Fibroblast of peridontal ligament (primary cell): Measurements from ENCODE around the gene CIB4.
"Not testable (repeated sequence)": the region's sequence is repeated elsewhere in the genome, so short reads cannot be mapped to it uniquely, and the experiment has no call there.

ENCODE experiments used
- DNase-seq: peaks from one replicate; pipeline ENCODE4 v3.0.0-alpha.2; 2010; ENCODE audit errors: extremely low read depth

CIB4 gene

DNA sequence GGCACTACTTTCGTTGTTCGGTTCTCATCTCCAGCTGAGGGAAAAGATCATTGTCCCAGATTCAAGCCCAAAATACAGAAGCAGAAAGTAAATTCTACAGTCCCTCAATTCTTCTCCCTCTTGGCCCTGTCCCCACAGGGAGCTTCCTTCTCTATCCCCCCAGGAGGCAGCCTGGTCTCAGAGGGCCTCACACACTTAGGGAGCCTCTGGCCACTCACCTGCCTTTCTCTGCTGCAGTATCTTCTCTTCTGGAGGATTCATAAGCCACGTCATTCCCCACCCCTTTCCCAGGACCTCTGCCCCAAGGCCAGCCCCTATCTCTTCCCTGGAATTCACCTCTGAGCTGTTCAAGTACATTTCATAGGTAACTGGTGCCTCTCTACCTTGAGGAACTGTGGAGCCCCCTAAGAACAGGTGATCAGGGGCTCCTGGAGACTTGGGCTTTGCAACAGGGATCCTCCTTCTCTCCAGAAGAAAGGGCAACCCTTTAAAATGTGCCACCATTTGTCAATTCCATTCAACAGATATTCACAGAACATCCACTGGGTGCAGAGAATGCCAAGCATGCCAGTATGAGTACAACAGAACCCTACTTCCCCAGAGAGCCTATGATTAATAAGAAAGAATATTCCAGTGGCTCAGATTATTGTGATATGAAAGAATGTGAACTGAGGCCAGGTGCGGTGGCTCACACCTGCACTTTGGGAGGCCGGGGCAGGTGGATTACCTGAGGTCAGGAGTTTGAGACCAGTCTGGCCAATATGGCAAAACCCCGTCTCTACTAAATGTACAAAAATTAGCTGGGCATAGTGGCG, 72.9 kb downstream of the CIB4 start:
- no peak for DNase-seq

DNA sequence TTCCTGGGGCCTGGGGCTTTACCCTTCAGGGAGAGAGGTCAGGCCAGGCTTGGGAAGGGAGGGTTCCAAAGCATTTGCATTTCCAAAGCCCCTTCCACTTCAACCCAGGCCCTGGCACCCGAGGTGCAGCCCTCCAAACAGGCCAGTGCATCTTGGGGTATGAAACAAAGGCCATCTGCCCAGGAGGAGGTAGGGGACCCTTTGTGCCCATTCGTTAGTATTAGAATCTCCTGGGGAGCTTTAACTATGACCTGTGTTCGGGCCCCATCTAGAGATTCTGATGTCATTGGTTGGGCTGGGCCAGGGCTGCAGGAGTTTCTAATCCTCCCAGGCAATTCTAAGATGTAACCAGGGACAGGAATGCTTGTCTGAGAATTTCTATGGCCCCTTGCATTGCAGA, 73.6 kb downstream of the CIB4 start:
- no peak for DNase-seq

DNA sequence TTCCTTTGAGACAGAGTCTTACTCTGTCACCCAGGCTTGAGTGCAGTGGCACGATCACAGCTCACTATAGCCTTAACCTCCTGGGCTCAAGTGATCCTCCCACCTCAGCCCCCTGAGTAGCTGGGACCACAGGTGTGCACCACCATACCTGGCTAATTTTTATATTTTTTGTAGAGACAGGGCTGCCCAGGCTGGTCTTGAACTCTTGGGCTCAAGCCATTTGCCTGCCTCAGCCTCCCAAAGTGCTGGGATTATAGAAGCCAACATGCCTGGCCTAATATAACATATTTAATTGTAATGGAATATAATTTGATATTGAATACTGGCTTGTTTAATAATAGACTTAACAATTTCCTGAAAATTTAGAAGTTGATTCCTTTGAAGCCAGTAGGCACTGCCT, 74.4 kb downstream of the CIB4 start:
- DNase-seq: not testable (repeated sequence)

DNA sequence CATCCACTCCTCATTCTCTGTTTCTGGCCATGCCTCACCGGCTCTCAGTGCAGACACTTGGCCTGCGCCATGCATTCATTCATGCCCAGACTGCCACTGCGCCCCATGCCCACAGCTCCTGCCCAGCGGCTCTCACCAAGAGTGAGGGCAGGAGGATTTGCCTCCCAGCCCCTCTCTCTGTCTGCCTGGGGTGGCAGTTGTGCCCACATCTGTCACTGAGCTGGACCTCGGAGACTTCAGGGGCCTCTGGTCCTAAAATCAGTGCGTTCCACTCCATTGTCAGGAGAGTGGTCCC, 75.1 kb downstream of the CIB4 start:
- DNase-seq: no peak

DNA sequence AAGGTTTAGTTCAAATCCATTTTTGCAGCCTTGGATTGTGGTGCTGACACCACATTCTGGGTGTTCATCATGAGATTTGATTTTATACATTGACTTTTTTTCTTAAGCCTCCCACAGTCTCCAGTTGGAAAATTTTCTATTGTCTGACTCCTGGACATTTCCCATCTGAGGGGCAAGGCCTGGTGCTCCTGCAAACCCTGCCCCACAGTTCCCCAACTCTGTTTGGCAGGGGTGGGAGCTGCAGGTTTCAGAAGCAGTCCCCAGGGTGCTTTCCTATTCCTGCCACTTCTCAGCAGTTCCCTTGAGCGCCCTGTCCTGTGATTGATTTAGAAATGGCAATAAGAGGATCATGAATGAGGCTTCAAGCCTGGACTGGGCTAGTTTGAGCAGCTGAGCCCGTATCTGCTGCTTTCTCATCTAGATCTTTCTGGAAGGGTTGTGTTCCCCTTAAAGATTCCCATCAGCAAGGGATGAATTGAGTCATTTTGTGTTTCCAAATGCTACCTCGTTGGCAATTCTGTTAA, 77.0 kb downstream of the CIB4 start:
- DNase-seq: no peak

DNA sequence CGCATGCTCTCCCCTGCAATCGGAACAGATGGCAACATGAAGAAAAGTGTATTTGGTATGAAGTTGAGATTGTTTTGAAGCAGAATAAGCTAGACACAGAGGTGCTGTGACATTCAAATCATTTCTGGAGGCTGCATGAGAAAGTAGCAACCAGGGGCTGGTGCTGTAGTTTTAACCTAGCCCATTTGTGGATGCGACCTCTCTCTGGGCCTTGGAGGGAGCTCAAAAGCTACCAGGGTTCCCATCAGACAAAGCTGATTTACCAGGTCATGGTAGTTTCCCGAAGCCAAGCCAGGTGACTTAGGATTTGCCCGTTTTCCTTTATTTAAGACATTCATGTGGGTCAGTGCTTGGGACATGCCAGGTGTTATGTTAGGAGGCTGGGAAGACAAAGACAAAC, 77.5 kb downstream of the CIB4 start:
- DNase-seq: no peak

DNA sequence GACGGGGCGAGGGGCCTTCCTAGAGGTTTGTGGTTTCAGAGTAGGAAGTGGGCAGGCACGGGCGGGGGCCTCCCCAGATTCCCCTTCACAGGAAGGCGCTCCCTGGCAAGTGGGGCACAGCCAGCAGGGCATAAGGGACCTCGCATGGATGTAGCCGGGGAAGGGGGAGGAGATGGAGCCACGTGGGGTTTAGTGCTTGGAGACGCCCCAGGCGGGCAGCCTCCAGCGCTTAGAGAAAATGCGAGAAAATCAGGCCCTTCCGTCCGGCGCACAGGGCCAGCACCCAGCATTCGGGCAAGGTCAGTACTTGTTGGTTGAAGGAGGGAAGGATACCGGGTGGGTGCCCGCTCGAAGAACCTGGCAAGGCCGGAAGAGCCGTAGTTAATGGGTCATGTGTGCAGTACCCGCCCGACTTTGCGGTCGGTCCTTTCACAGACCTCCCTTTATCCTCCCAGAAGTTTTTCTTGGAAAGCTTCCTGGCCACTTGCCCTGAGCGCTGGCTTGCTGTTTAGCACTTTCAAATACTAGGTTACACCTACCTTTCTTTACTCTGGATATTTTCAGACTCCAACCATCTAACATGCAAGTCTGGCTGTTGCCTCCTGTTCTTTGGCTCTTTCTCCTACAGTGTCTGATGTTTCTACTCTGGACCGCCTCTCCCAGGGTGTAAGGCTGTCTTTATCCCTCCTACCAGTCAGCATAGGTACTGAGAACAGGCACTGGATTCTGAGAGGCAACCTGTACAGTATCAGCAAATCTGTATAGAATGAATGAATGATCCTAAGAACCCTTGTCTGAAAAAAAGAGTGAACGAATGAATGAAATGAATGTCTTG, 78.1 kb downstream of the CIB4 start:
- peak; percentile 10 for DNase-seq

DNA sequence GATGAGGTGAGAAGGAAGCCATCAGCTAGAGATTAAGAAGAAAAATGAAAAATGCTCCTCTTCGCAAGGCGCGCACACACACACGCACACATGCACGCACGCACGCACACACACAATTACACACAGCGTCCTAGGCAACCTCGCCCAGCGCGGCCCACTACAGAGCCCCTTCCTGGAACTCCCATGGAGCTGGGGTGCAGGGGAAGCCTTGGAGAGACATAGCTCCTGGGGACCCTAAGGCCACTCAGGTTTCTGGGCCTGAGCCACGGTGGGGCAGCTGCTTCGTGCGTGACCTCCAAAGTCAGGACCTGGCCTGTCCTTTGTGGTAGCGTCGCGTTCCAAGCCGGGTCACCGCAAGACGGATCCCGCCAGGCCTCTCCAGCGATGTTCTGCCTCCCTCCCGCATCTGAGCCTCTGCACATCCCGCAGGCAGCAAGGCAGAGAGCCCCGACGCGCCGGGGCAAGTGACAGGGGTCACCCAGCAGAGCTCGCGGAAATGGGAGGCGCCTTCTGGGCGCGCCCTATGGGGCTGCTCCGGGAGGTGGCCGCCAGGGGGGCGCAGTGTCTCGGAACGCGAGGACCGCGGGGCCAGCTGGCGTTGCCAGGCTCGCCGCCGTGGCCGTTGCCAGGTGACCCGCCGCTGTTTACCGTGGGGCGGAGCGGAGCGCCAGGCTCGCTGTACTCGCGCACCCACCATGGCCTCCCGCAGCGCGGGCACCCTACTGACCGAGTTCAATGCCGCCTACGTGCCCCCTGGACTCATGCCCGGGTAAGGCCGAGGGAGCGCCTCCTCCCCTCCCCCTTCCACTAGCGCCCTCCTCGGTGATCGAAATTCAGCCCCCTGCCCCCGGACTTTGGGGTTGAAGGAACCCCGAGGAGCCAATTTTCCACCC, 79.0 kb downstream of the CIB4 start:
- DNase-seq: no peak

DNA sequence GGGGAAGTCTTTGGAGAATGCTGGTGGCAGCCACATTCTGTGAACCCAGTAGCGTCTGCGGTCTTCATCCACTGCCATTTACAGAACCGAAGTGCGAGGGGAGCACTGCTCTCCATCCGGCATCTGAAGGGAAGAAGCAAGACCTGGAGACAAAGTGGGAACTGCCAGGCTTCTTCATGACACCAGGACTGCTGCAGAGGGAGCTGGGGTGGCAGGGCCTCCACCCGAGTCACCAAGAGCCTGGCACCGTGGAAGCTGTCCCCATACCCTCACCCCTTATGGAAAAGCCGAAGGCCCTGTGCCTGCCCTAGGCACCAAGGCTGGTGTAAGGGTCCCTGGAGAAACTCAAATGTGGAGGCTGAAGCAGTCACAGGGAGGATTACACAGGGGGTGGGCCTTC, 79.8 kb downstream of the CIB4 start:
- no peak for DNase-seq

DNA sequence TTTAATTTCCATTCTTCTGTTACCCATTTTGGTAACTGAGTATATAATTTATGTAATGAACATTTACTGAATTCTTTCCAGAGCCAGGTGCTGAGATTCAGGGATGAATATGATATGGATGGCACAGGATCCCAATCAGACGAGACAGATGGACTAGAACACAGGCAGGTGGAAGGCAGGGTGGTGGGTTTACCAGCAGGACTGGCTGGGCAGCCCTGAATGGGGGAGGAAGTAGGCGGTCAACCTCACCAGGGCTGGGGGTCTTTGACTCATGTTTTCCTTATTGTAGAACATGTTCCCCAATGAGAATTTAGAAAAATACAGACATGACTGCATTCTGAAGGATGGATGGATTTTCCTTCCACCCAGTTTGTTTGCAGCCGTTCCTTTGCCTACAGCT, 80.3 kb downstream of the CIB4 start:
- DNase-seq: no peak

DNA sequence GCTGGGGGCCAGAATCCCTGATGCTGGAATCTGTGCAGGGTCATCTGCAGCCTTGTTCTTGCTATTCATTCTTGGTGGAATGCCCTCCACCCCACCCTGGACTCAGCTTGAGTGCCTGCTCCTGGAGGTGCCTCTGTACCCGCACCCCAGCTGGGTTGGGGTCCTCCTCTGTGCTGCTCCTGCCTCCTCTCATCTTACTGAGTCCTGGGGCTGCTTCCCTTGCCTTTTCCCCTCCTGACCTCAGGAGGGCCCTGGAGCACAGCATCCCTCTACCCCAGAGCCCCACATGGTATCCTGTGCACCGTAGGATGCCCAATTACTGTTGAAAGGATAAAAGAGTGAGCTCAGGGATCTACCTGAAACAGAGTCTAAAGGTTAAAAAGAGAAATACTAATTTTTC, 81.6 kb downstream of the CIB4 start:
- no peak for DNase-seq

DNA sequence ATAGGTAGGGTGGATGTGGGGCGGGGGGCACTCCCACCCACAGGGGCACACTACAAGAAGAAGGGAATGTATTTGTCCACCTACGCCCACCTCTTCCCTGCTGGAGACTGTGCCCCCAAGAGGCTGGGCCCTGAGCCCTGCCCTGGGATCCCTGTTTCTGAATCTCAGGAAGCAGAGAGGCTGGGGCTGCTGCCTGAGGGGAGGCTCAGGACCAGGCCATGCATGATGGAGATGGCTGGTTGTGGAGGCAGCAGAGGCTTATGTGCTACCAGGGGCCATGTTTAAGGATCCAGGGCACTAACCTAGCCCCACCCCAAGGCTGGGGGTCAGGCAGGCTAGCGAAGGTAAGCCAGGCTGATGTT, 82.1 kb downstream of the CIB4 start:
- no peak for DNase-seq

DNA sequence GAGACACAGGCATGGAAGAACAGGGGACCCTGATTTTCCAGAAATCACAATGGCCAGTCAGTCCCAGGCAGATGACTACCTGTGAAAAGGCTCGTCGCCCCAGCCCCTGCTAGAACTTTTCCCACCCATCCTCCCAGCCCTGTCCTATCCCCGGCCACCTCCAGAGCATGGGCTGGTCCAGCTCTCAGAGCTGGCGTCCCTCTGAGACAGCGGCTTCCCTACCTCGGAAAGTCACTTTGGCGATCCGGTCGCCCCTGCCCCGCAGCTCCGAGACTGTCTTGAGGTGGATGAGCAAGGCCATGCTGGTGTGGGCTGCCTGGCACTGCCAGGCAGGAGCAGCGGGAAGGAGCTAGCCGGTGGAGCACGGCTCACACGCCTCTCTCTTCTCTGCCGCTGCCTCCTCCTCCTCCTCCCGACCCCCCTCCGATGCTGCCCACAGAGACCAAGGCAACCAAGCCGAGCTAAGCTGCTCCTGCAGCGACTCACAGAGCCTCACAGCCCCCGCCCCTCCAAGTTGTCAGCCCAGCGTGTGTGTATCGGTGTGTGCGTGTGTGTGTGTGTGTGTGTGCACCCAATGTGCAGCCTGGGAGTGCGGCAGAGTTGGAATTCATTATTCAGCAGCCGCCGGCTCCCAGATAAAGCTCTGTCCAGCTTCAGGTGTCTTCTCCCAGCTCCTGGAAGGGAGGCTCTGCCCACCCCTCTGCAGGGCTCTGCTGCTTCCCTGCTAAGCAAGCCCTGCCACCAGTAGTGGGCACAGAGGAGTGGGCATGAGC, 82.7 kb downstream of the CIB4 start:
- DNase-seq: no peak

DNA sequence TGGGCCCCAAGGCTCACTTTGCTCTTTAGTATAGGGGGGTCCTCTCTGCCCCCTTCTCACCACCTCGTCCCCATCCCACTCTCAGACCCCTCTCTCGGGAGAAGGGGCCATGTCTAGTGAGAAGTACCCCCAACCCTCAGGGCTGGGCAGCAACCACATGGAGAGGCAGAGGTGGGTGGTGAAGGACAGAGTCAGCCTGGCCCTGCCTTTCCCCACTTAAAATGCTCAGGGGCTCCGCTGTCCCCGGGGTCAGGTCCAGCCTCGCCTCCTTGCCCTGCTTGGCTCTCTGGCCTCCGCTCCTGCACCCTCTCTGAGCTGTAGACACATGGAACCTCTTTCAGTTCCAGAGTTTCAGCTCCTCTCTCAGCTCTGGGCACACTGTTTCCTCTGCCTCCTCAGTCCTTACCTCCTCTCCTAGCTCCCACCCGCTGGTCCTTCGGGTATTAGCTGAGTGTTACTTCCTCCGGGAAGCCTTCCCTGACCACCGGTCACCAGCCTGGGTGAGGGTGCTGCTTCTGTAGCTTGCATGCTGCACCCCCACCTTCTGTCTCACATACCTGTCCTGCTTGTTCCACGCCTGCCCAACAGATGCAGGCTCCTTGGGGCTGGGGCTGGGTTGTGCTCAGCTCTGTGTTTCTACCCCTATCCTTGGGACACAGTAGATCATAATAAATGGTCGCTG, 83.8 kb downstream of the CIB4 start:
- DNase-seq: no peak

DNA sequence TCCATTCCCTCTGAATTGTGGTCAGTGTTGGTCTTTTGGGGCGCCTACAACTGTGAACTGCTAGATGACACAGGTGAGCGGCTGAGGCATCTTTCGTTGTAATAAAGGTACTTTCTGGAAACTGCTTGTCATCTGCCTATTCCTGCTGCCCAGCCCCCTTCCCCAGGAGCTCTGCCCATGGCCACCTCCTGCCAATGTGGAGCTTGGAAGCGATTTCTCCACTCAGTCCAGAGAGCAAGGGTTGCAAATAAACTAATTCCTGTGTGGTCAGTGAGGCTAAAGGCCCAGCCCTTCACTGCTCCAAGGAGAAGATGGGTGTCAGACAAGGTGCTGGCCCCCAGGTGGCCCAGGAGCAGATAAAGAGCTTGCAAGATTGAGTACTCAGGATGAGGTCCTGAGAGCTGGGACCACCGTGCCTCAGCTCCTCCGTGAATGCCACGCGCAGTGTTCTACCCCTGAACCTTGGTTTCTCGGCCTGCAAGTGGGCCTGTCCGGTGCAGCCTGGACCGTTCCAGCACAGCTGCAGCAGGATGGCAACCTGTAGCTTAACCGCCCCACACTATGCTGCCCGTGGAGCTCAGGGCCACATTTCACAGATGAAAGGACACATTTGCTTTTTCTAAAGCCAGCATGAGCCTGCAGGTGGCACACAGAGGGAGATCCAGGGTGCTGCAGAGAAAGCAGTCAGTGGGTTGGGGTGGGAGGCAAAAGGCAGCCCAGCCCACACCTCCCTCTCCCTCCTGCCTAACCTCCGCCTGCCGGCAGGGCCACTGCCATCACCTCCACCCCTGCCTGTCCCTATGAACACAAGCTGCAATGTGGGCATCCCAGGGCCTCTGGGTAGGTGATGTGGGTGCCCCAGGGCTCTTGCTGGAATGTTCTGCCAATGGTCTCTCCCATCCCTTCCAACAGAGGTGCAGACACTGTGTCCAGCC, 84.6 kb downstream of the CIB4 start:
- no peak for DNase-seq

DNA sequence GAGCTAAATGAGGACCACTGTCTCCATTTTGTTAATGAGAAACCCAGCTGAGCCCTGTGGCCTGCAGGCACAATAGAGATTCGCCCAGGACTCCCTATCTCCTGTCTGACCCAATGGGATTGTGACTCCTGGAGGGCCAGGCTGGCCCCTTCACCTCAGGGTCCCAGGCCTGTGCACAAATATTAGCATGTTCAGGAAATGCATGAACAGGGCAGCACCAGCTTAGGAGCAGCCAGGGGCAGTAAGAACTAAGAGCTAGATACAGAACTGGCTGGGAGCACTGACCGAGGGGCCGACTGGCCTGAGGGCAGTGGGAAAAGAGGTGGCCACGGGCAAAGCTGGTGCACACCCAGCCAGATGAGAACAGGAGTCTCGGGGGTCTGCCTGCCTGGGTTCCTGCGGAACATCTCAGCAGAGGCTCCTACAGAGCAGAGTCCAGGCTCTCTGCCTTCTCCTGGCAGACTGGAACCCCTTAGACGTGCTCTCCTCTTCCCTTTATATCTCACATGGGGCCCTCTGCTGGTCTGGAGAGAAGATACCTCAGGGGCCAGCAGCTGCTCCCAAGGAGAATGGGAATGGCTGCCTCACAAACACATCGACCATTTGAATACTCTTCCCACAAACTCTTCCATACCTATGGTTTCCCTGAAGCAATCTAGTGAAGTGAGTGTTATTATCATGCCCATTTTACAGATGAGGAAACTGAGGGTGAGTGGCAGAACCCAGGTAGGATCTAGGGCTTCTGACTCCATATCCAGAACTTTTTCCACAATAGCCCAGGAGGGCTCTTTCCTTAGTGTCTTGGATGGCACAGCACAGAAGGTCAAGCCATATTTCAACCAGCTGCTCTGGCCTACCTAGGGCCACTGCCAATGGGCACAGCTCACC, 85.7 kb downstream of the CIB4 start:
- no peak for DNase-seq

DNA sequence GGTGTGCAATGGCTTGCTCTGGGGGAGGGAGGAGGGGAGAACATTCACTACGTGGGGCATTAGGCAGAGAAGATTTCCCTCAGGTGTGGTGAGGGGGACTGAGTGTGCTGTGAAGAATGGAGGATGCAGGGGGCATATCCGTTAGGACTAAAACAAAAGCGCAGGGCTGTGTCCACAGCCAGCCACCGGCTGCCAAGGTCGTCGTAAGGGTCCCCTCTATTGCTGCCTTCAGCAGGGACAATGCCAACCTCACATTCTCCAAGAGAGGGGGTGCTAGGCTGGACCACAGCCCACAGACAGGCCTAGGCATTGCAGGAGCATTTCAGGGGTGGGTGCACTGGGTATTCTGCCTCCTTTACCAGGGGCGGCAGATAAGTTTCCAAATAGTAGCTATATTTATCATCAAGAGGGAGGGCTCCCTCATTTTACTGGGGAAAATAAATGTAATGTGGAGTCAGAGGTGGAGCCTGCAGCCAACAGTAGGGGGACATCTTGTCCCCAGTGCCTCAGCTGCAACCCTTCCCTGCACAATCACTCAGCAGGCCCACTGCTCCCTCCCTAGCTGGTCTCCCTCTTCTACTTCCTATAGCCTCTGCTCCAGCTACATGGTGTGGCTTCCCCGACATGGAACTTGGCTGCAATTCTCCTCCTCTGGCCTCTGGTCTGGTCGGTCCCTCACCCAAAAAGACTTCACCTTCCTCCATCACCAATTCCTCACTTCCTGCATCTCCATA, 88.4 kb downstream of the CIB4 start:
- no peak for DNase-seq
